ENCODE data around the gene AXDND1.

DNA sequence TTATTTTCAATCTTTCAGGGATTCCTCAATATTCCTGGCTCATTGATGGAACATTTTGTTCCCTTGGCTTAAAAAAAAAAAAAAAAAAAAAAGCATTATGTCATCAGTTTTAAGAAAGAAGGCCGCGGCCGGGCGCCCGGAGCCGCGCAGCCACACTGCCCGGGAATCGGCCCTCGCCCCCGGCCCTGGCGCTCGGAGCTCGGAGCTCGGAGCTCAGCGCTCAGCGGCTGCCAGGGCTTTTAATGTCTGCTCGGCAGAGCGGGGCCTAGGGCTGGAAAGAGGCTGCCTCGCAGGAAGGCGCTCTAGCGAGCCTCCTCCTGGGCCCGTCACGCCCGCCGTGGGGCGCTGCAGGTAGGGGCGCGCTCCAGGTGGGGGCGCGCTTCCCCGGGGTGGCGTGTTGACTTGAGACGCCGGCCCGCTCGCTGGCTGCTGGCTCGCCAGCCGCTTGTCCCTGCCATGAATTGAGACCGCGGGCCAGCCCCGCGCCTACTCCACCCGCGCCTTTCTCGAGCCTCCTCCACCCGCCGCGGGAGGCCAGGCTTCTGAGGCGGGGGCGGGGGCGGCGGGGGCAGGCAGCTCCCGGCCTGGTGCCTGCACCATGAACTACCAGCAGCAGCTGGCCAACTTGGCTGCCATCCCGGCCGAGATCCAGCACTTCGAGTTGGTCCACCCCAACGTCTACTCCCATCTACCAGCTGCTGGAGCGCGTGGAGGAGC, 220.5 kb downstream of the AXDND1 start:
- TF ChIP-seq, protein P1, sequence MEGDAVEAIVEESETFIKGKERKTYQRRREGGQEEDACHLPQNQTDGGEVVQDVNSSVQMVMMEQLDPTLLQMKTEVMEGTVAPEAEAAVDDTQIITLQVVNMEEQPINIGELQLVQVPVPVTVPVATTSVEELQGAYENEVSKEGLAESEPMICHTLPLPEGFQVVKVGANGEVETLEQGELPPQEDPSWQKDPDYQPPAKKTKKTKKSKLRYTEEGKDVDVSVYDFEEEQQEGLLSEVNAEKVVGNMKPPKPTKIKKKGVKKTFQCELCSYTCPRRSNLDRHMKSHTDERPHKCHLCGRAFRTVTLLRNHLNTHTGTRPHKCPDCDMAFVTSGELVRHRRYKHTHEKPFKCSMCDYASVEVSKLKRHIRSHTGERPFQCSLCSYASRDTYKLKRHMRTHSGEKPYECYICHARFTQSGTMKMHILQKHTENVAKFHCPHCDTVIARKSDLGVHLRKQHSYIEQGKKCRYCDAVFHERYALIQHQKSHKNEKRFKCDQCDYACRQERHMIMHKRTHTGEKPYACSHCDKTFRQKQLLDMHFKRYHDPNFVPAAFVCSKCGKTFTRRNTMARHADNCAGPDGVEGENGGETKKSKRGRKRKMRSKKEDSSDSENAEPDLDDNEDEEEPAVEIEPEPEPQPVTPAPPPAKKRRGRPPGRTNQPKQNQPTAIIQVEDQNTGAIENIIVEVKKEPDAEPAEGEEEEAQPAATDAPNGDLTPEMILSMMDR (conservative IDR thresholded peaks at IDR 0.05) = peak; percentile 90
- peak; percentile 82 for TF ChIP-seq ZFX (IDR thresholded peaks at IDR 0.05)
